Fibroblast of lung (primary cell): ENCODE results near the gene DLL4.

Experiments used
- CTCF ChIP-seq, 2 donors: IDR thresholded peaks in 1 of 2; conservative IDR thresholded peaks in 1 of 2; 1 replicate in 1 of 2; 2 replicates in 1 of 2; pipeline ENCODE4 v1.5.1; 2011 to 2012; ENCODE audit warnings: low read length in 2 of 2, control low read depth in 1 of 2, inconsistent platforms in 1 of 2, low read depth in 1 of 2, mild to moderate bottlenecking in 1 of 2
- EZH2 ChIP-seq: IDR thresholded peaks from 2 replicates; pipeline ENCODE4 v1.5.1; 2012; ENCODE audit warnings: low read length, control low read depth, mild to moderate bottlenecking; ENCODE audit errors: missing control alignments

- no peak for TF ChIP-seq CTCF (conservative IDR thresholded peaks at IDR 0.05 in 1 of 2, IDR thresholded peaks at IDR 0.05 in 1 of 2; ENCODE audit: low read depth in 1 of 2, low read length in 2 of 2)
- TF ChIP-seq EZH2, result no peak
Measured at GRCh38 chr15:40917585-40917984, 11.6 kb upstream of the DLL4 start.
